ENCODE results near the gene GPATCH8. TPM values are rescaled to one million over a fixed set of nuclear protein-coding genes. Genes with fewer than 3 reads are reported as not detected.

Gene GPATCH8
- total and polyA plus RNA-seq, 10 of the 15 experiments (the other 5 are each of a cell fraction or from before 2014, with no cell fraction given), result 11.7 to 45.1 (median 21.3) TPM

- no TSS peak for BruUV-seq (replicated peaks)
- Histone ChIP-seq H3K4me2 (ENCODE audit: control insufficient read depth, insufficient read depth) (peak overlapping the region; percentile 66), H3K36me3 (ENCODE audit: control insufficient read depth in 2 of 2, insufficient read depth in 2 of 2, low read length in 1 of 2) (no peaks in the 10 kb centered on the region), H3K4me3 (peak overlapping the region; percentile 99), H3K9me3 (replicated peaks; ENCODE audit: control insufficient read depth, insufficient read depth, low read length) (no peaks in the 10 kb centered on the region), H3K9ac (ENCODE audit: control insufficient read depth, insufficient read depth, low read length) (peak overlapping the region; percentile 90), H3K79me2 (ENCODE audit: control insufficient read depth, insufficient read depth, low read length) (peaks cover 71% of the 10 kb centered on the region), H3K27ac (ENCODE audit: control insufficient read depth, insufficient read depth) (peak overlapping the region; percentile 91; the same call in 1 of the 2 replicates), H3K4me1 (ENCODE audit: control insufficient read depth, insufficient read depth, low read length) (peaks cover 5% of the 10 kb centered on the region), H3K27me3 (replicated peaks in 1 of 2; ENCODE audit: control insufficient read depth in 2 of 2, insufficient read depth in 2 of 2, low read length in 1 of 2) (no peaks in the 10 kb centered on the region), H2AFZ (ENCODE audit: control insufficient read depth, low read depth, low read length) (no peak overlapping the region), H4K20me1 (ENCODE audit: control insufficient read depth, insufficient read depth) (no peaks in the 10 kb centered on the region)
- ChIA-PET RAD21 (ENCODE audit: unreplicated experiment) (interaction anchor here (0.5 to 0.7 kb wide), 2 partner anchors 12 to 439 kb away, joined by 3 to 4 read pairs; no protein-coding TSS in a partner anchor), POLR2A (interaction anchor here (0.7 kb wide), 3 partner anchors 148 to 661 kb away, joined by 3 to 6 read pairs (median 4); no protein-coding TSS in a partner anchor), SMC1A (ENCODE audit: uncharacterized antibody, unreplicated experiment) (interaction anchor here (1.0 to 1.2 kb wide), 2 partner anchors 11 to 285 kb away, joined by 3 to 4 read pairs; no protein-coding TSS in a partner anchor), CTCF (interaction anchor here (1.0 kb wide), 1 partner anchor 55 kb away, joined by 3 read pairs; no protein-coding TSS in a partner anchor)
- in situ Hi-C loops (cut with MboI) (loop anchor here (25.0 kb wide), 1 partner anchor 290 kb away; the partner anchor contains the start of gene UBTF), intact Hi-C loops (cut with micrococcal nuclease; ENCODE audit: unreplicated experiment) (loop anchor here (10.0 kb wide), 1 partner anchor 287 kb away; the partner anchor contains the start of gene UBTF)
- WGBS (ENCODE audit: insufficient coverage, insufficient replicate concordance, low lambda C conversion rate, missing lambda C conversion rate), result 13% methylated on average over 6 of the region's 6 CpGs
- FAIRE-seq, result no peak
- TF ChIP-seq, protein P1, sequence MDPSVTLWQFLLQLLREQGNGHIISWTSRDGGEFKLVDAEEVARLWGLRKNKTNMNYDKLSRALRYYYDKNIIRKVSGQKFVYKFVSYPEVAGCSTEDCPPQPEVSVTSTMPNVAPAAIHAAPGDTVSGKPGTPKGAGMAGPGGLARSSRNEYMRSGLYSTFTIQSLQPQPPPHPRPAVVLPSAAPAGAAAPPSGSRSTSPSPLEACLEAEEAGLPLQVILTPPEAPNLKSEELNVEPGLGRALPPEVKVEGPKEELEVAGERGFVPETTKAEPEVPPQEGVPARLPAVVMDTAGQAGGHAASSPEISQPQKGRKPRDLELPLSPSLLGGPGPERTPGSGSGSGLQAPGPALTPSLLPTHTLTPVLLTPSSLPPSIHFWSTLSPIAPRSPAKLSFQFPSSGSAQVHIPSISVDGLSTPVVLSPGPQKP (IDR thresholded peaks at IDR 0.05; ENCODE audit: low read depth, low read length), result no peak
- TF ChIP-seq PAX8 (IDR thresholded peaks at IDR 0.05), result no peak
- no peak for TF ChIP-seq E2F4 (IDR thresholded peaks at IDR 0.05; ENCODE audit: low read depth, low read length)
- TF ChIP-seq STAT3 (IDR thresholded peaks at IDR 0.05; ENCODE audit: low read depth, low read length), result no peak
- TF ChIP-seq ZBED1 (IDR thresholded peaks at IDR 0.05; ENCODE audit: borderline replicate concordance), result no peak
- peak; percentile 22; the same call in 1 of the 3 replicates for ATAC-seq
- no peak for DNase-seq (ENCODE audit: low read depth, low spot score)
Measured at GRCh38 chr17:44501866-44502375, 1.3 kb downstream of the GPATCH8 start.

Data from GM12878 (cell line).